GM19372 (cell line): ENCODE data around the gene STK32B.
"Not testable (repeated sequence)": the region's sequence is repeated elsewhere in the genome, so short reads cannot be mapped to it uniquely, and the experiment has no call there.

Experiments
- ATAC-seq: cut with Tn5 transposase; IDR thresholded peaks from one replicate; pipeline ENCODE4 v1.9.1; 2021; ENCODE audit warnings: mild to moderate bottlenecking, low read depth, moderate library complexity; ENCODE audit not compliant: unreplicated experiment

STK32B gene

GRCh38 chr4:5156682-5157081 lies 105.4 kb downstream of the STK32B start:
- no peak for ATAC-seq

GRCh38 chr4:5157791-5158770 lies 106.8 kb downstream of the STK32B start:
- no peak for ATAC-seq

GRCh38 chr4:5158825-5159224 lies 107.5 kb downstream of the STK32B start:
- no peak for ATAC-seq

- no peak for ATAC-seq
These were observed 109.4 kb downstream of the STK32B start for GRCh38 chr4:5160668-5161067.

- no peak for ATAC-seq
These were observed 111.7 kb downstream of the STK32B start for GRCh38 chr4:5162909-5163508.

- no peak for ATAC-seq
These were observed 113.1 kb downstream of the STK32B start for GRCh38 chr4:5164221-5164912.

GRCh38 chr4:5165420-5166369 lies 114.4 kb downstream of the STK32B start:
- ATAC-seq, result no peak

GRCh38 chr4:5166377-5166776 lies 115.1 kb downstream of the STK32B start:
- ATAC-seq, result no peak

GRCh38 chr4:5168891-5169290 lies 117.6 kb downstream of the STK32B start:
- ATAC-seq, result no peak

- not testable (repeated sequence) for ATAC-seq
These were observed 124.6 kb downstream of the STK32B start for GRCh38 chr4:5175836-5176235.

GRCh38 chr4:5184606-5185005 lies 133.3 kb downstream of the STK32B start:
- no peak for ATAC-seq

GRCh38 chr4:5185551-5185950 lies 134.3 kb downstream of the STK32B start:
- ATAC-seq, result no peak

- ATAC-seq, result no peak
These were observed 135.2 kb downstream of the STK32B start for GRCh38 chr4:5186271-5187064.

- ATAC-seq, result no peak
These were observed 136.8 kb downstream of the STK32B start for GRCh38 chr4:5188130-5188529.

GRCh38 chr4:5191831-5192230 lies 140.6 kb downstream of the STK32B start:
- ATAC-seq, result no peak

GRCh38 chr4:5192271-5192670 lies 141.0 kb downstream of the STK32B start:
- ATAC-seq, result no peak

- ATAC-seq, result no peak
These were observed 141.4 kb downstream of the STK32B start for GRCh38 chr4:5192678-5193077.

- no peak for ATAC-seq
These were observed 147.6 kb downstream of the STK32B start for GRCh38 chr4:5198656-5199541.
